ENCODE results near the gene RNF175.

GRCh38 chr4:153799694-153800074 is 39.9 kb upstream of the RNF175 start:
- TF ChIP-seq, protein P1, sequence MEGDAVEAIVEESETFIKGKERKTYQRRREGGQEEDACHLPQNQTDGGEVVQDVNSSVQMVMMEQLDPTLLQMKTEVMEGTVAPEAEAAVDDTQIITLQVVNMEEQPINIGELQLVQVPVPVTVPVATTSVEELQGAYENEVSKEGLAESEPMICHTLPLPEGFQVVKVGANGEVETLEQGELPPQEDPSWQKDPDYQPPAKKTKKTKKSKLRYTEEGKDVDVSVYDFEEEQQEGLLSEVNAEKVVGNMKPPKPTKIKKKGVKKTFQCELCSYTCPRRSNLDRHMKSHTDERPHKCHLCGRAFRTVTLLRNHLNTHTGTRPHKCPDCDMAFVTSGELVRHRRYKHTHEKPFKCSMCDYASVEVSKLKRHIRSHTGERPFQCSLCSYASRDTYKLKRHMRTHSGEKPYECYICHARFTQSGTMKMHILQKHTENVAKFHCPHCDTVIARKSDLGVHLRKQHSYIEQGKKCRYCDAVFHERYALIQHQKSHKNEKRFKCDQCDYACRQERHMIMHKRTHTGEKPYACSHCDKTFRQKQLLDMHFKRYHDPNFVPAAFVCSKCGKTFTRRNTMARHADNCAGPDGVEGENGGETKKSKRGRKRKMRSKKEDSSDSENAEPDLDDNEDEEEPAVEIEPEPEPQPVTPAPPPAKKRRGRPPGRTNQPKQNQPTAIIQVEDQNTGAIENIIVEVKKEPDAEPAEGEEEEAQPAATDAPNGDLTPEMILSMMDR (IDR thresholded peaks at IDR 0.05) = no peak
- TF ChIP-seq, protein P2, sequence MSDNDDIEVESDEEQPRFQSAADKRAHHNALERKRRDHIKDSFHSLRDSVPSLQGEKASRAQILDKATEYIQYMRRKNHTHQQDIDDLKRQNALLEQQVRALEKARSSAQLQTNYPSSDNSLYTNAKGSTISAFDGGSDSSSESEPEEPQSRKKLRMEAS (CRISPR knock-in tag; IDR thresholded peaks at IDR 0.05) = no peak
- no peak for TF ChIP-seq IRF2 (CRISPR knock-in tag; IDR thresholded peaks at IDR 0.05; ENCODE audit: borderline replicate concordance, low read depth)
- no peak for TF ChIP-seq ATF1 (CRISPR knock-in tag; IDR thresholded peaks at IDR 0.05)
- TF ChIP-seq CREB1 (CRISPR knock-in tag; IDR thresholded peaks at IDR 0.05) = no peak
- TF ChIP-seq ZNF232 (CRISPR knock-in tag; IDR thresholded peaks at IDR 0.05) = no peak
- TF ChIP-seq, protein P3, sequence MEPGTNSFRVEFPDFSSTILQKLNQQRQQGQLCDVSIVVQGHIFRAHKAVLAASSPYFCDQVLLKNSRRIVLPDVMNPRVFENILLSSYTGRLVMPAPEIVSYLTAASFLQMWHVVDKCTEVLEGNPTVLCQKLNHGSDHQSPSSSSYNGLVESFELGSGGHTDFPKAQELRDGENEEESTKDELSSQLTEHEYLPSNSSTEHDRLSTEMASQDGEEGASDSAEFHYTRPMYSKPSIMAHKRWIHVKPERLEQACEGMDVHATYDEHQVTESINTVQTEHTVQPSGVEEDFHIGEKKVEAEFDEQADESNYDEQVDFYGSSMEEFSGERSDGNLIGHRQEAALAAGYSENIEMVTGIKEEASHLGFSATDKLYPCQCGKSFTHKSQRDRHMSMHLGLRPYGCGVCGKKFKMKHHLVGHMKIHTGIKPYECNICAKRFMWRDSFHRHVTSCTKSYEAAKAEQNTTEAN (CRISPR knock-in tag; IDR thresholded peaks at IDR 0.05) = no peak
- TF ChIP-seq, protein P4, sequence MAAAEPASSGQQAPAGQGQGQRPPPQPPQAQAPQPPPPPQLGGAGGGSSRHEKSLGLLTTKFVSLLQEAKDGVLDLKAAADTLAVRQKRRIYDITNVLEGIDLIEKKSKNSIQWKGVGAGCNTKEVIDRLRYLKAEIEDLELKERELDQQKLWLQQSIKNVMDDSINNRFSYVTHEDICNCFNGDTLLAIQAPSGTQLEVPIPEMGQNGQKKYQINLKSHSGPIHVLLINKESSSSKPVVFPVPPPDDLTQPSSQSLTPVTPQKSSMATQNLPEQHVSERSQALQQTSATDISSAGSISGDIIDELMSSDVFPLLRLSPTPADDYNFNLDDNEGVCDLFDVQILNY (CRISPR knock-in tag; IDR thresholded peaks at IDR 0.05) = no peak
- no peak for TF ChIP-seq PRDM15 (CRISPR knock-in tag; IDR thresholded peaks at IDR 0.05)
- no peak for TF ChIP-seq FOXP1 (CRISPR knock-in tag; IDR thresholded peaks at IDR 0.05; ENCODE audit: borderline replicate concordance)
- TF ChIP-seq, protein P5, sequence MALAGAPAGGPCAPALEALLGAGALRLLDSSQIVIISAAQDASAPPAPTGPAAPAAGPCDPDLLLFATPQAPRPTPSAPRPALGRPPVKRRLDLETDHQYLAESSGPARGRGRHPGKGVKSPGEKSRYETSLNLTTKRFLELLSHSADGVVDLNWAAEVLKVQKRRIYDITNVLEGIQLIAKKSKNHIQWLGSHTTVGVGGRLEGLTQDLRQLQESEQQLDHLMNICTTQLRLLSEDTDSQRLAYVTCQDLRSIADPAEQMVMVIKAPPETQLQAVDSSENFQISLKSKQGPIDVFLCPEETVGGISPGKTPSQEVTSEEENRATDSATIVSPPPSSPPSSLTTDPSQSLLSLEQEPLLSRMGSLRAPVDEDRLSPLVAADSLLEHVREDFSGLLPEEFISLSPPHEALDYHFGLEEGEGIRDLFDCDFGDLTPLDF (CRISPR knock-in tag; IDR thresholded peaks at IDR 0.05) = no peak
- no peak for TF ChIP-seq FOXJ3 (CRISPR knock-in tag; IDR thresholded peaks at IDR 0.05; ENCODE audit: borderline replicate concordance)
- no peak for TF ChIP-seq SMAD4 (CRISPR knock-in tag; IDR thresholded peaks at IDR 0.05)
- no peak for TF ChIP-seq CDX4 (CRISPR knock-in tag; IDR thresholded peaks at IDR 0.05; ENCODE audit: borderline replicate concordance)
